B cell (primary cell): ENCODE results near the gene ATP8B1. TPM values are rescaled to one million over a fixed set of nuclear protein-coding genes. Genes with fewer than 3 reads are reported as not detected.

ENCODE experiments used
- ATAC-seq: fragments of 200-7000 bp; cut with Tn5 transposase; one replicate; pipeline ENCODE4 v1.10.0; 2021; ENCODE audit warnings: low read depth, mild to moderate bottlenecking, moderate number of reproducible peaks, moderate library complexity
- CTCF ChIA-PET: fragments of 350-600 bp; sonication (Branson Sonifier 250); formaldehyde crosslinking; loops from one replicate; lab custom pipeline; 2021; ENCODE audit warnings: antibody characterized with exemption, inconsistent platforms; lab: Charles Lee
- POLR2A ChIA-PET: fragments of 350-600 bp; sonication (Branson Sonifier 250); formaldehyde crosslinking; loops from one replicate; lab custom pipeline; 2021; ENCODE audit warnings: antibody characterized with exemption; lab: Charles Lee
- DNase-seq: peaks from one replicate; pipeline ENCODE4 v3.0.0; 2013
- H2AFZ ChIP-seq: 2 replicates; pipeline ENCODE4 v1.6.1; 2012; ENCODE audit warnings: mild to moderate bottlenecking, low read depth, low read length; ENCODE audit not compliant: insufficient read depth, poor library complexity, severe bottlenecking
- H3K27ac ChIP-seq, 2 donors: 1 replicate in 1 of 2; 2 replicates in 1 of 2; pipeline ENCODE4 v1.5.1; 2012 to 2013; ENCODE audit warnings: low read length in 2 of 2, mild to moderate bottlenecking in 2 of 2, moderate library complexity in 1 of 2
- H3K27me3 ChIP-seq, 4 experiments: fragments of 200-600 bp in 1 of 4; sonication (generic) in 1 of 4; replicated peaks in 1 of 4; 1 replicate in 2 of 4; 2 replicates in 2 of 4; pipeline versions ENCODE4 v1.6.1 to v1.7.0; 2013 to 2016; ENCODE audit warnings: low read length in 3 of 4, mild to moderate bottlenecking in 2 of 4, mixed read lengths in 1 of 4, moderate library complexity in 1 of 4; ENCODE audit not compliant: insufficient read depth in 4 of 4, control insufficient read depth in 3 of 4; ENCODE audit errors: control extremely low read depth in 1 of 4
- H3K36me3 ChIP-seq, 2 experiments: replicated peaks in 1 of 2; 1 replicate in 1 of 2; 2 replicates in 1 of 2; pipeline versions ENCODE4 v1.6.1 to v1.7.1; 2013; ENCODE audit warnings: low read length in 1 of 2; ENCODE audit not compliant: insufficient read depth in 2 of 2, control insufficient read depth in 1 of 2; ENCODE audit errors: control extremely low read depth in 1 of 2, extremely low read depth in 1 of 2
- H3K4me1 ChIP-seq, 2 donors: fragments of 200-600 bp in 1 of 2; sonication (generic) in 1 of 2; 1 replicate in 1 of 2; 2 replicates in 1 of 2; pipeline versions ENCODE4 v1.5.1 to v1.6.1; 2013 to 2017; ENCODE audit warnings: low read length in 2 of 2; ENCODE audit not compliant: control insufficient read depth in 2 of 2, insufficient read depth in 2 of 2
- H3K4me2 ChIP-seq: replicated peaks from 2 replicates; pipeline ENCODE3; 2012; ENCODE audit warnings: mild to moderate bottlenecking, low read depth, low read length; ENCODE audit not compliant: poor library complexity, severe bottlenecking
- H3K4me3 ChIP-seq, 5 experiments: fragments of 200-600 bp in 1 of 5; sonication (generic) in 1 of 5; 1 replicate in 3 of 5; 2 replicates in 2 of 5; pipeline versions ENCODE4 v1.5.1 to v1.7.0; 2011 to 2016; ENCODE audit warnings: low read length in 4 of 5, mild to moderate bottlenecking in 4 of 5, low read depth in 2 of 5, control low read depth in 1 of 5, moderate library complexity in 1 of 5; ENCODE audit not compliant: insufficient read depth in 1 of 5; ENCODE audit errors: control extremely low read depth in 1 of 5, extremely low read depth in 1 of 5
- H3K79me2 ChIP-seq: fragments of 200-600 bp; sonication (generic); one replicate; pipeline ENCODE4 v1.6.0; 2016; ENCODE audit warnings: low read length; ENCODE audit not compliant: control insufficient read depth, insufficient read depth
- H3K9ac ChIP-seq: fragments of 200-600 bp; sonication (generic); 2 replicates; pipeline ENCODE4 v1.6.1; 2017; ENCODE audit warnings: mild to moderate bottlenecking, low read length, moderate library complexity
- H3K9me3 ChIP-seq, 3 donors: one replicate each; pipeline versions ENCODE4 v1.6.1 to v1.7.1; 2013; ENCODE audit warnings: low read length in 2 of 3; ENCODE audit not compliant: control insufficient read depth in 2 of 3, insufficient read depth in 1 of 3; ENCODE audit errors: control extremely low read depth in 1 of 3
- H4K20me1 ChIP-seq: 2 replicates; pipeline ENCODE4 v1.6.0; 2012; ENCODE audit warnings: mild to moderate bottlenecking, low read length; ENCODE audit not compliant: insufficient read depth, control insufficient read depth, poor library complexity, severe bottlenecking
- H3K27ac Mint-ChIP-seq: one replicate; pipeline ENCODE4 v1.8.0; 2021; ENCODE audit warnings: mixed read lengths
- H3K27me3 Mint-ChIP-seq: one replicate; pipeline ENCODE4 v1.8.0; 2021; ENCODE audit warnings: mixed read lengths
- H3K4me1 Mint-ChIP-seq: one replicate; pipeline ENCODE4 v1.8.0; 2021; ENCODE audit warnings: mixed read lengths
- H3K4me3 Mint-ChIP-seq: one replicate; pipeline ENCODE4 v1.8.0; 2021; ENCODE audit warnings: mixed read lengths
- H3K9me3 Mint-ChIP-seq: one replicate; pipeline ENCODE4 v1.8.0; 2022; ENCODE audit warnings: mixed read lengths; ENCODE audit not compliant: insufficient read depth
- CTCF ChIP-seq: fragments of 200-600 bp; IDR thresholded peaks from one replicate; pipeline ENCODE4 v1.8.0; 2022; ENCODE audit warnings: antibody characterized with exemption, mild to moderate bottlenecking
- EZH2 ChIP-seq: IDR thresholded peaks from 2 replicates; pipeline ENCODE4 v1.6.1; 2012; ENCODE audit warnings: borderline replicate concordance, low read depth, mild to moderate bottlenecking, moderate library complexity, low read length; ENCODE audit not compliant: insufficient read depth, poor library complexity, severe bottlenecking
- WGBS: methylation state at CpG from one replicate; pipeline ENCODE4 v1.1.5; 2013; ENCODE audit warnings: missing lambda C conversion rate; ENCODE audit not compliant: insufficient coverage; 5-methylcytosine and 5-hydroxymethylcytosine counted together
- intact Hi-C: fragments of 100-400 bp; cut with micrococcal nuclease; formaldehyde crosslinking; loops from one replicate; pipeline ENCODE4 v1.10.0; 2022
- polyA plus RNA-seq: library from polyadenylated mRNA; depleted of rRNA; stranded (reverse); fragments of >200 nt; gene quantifications from 2 replicates; pipeline ENCODE4 v1.2.3, GENCODE V29; 2012
- total RNA-seq, 2 donors: library from RNA; stranded (reverse); fragments of 120-200 nt in 1 of 2; gene quantifications; 1 replicate in 1 of 2; 2 replicates in 1 of 2; pipeline versions ENCODE4 v1.2.3 to v1.2.4, GENCODE V29; 2013 to 2022

ATP8B1 gene
- total and polyA plus RNA-seq, 2 donors (not counting 1 experiment from before 2014, with no cell fraction given), result 0.27 TPM; not detected in 1

DNA sequence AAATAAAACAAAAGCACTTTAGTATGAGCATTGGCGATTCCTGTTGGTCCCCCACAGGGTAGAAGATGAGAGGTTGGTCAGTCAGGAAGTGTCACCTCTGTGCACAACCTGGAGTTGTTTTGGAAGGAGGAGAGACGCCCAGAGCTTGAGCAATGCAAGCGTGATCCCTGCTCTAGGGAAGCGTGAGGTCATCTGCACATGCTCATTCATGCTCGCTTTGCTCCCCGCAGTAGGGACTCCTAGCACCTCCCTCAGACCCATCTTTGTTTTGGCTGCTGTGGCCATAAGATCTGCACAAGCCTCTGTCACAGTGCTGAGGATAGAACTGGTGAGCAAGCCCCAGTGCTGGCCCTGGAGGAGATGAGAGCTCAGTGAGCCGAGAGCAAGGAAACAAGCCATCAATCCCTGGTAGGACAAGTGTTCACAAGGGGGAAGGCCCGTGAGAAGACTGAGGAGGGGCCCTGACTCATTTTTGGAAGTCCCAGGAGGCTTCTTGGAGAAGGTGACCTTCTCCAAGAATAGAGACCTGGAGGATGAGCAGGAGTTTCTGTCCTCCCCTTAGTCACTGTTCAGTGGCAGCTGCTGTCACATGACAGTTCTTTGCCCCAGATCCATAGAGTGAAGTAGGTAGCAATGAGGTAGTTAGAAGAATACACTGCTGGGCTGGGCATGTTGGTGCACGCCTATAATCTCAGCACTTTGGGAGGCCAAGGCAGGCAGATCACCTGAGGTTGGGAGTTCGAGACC, 13.3 kb upstream of the ATP8B1 start:
- ATAC-seq, result no peak
- H3K4me3 Mint-ChIP-seq, result no peak overlapping the region
- Histone ChIP-seq H3K4me3 (no peak overlapping the region), H2AFZ (no peak overlapping the region), H4K20me1 (no peaks in the 10 kb centered on the region), H3K4me2 (no peak overlapping the region), H3K27me3 (no peaks in the 10 kb centered on the region), H3K9me3 (peaks cover 0 to 9% (median 5%) of the 10 kb centered on the region in 3 donors), H3K4me1 (no peaks in the 10 kb centered on the region), H3K79me2 (no peaks in the 10 kb centered on the region), H3K27ac (no peak overlapping the region), H3K36me3 (no peaks in the 10 kb centered on the region), H3K9ac (no peak overlapping the region)
- intact Hi-C loops, result no loop called here
- H3K4me1 Mint-ChIP-seq, result no peaks in the 10 kb centered on the region
- H3K27me3 Mint-ChIP-seq, result peaks cover 9% of the 10 kb centered on the region
- ChIA-PET CTCF (no interaction called here), POLR2A (no interaction called here)
- DNase-seq, result no peak
- 93% methylated on average over 10 of the region's 10 CpGs for WGBS
- H3K27ac Mint-ChIP-seq, result no peak overlapping the region
- TF ChIP-seq CTCF, result no peak
- TF ChIP-seq EZH2, result no peak
- H3K9me3 Mint-ChIP-seq, result peaks cover 7% of the 10 kb centered on the region

GRCh38 chr18:57814555-57814954, 11.4 kb upstream of the ATP8B1 start:
- no peak overlapping the region for H3K27ac Mint-ChIP-seq
- no peaks in the 10 kb centered on the region for H3K4me1 ChIP-seq
- H3K4me3 Mint-ChIP-seq, result no peak overlapping the region
- no peaks in the 10 kb centered on the region for H3K27me3 ChIP-seq
- 100% methylated on average over 1 of the region's 2 CpGs for WGBS
- no peaks in the 10 kb centered on the region for H3K79me2 ChIP-seq
- H3K27ac ChIP-seq, result no peak overlapping the region
- intact Hi-C loops, result no loop called here
- H3K4me2 ChIP-seq, result no peak overlapping the region
- H2AFZ ChIP-seq, result no peak overlapping the region
- ATAC-seq, result no peak
- no peak for DNase-seq
- POLR2A ChIA-PET, result no interaction called here
- CTCF ChIA-PET, result no interaction called here
- H3K9ac ChIP-seq, result no peak overlapping the region
- H3K36me3 ChIP-seq, result no peaks in the 10 kb centered on the region
- peaks cover 12% of the 10 kb centered on the region for H3K27me3 Mint-ChIP-seq
- H4K20me1 ChIP-seq, result no peaks in the 10 kb centered on the region
- no peak overlapping the region for H3K4me3 ChIP-seq
- peaks cover 10% of the 10 kb centered on the region for H3K9me3 Mint-ChIP-seq
- peaks cover 0 to 10% (median 5%) of the 10 kb centered on the region in 3 donors for H3K9me3 ChIP-seq
- H3K4me1 Mint-ChIP-seq, result no peaks in the 10 kb centered on the region
- TF ChIP-seq CTCF (no peak), EZH2 (no peak)
